ENCODE measurements around the gene KIAA0513. TPM values are rescaled to one million over a fixed set of nuclear protein-coding genes. Genes with fewer than 3 reads are reported as not detected.

KIAA0513 gene
- total RNA-seq, 1 experiment from 2014 or later: 8.7 TPM

- no peaks in the 10 kb centered on the region for H3K9me3 ChIP-seq (ENCODE audit: control insufficient read depth, insufficient read depth, low read depth, low read length)
- in situ Hi-C loops (cut with HindIII; ENCODE audit: low pct_unique_long_range_greater_than_20kb, low sequenced_read_pairs) (no loop called here), intact Hi-C loops (cut with micrococcal nuclease; ENCODE audit: unreplicated experiment) (no loop called here)
- H3K27me3 ChIP-seq (ENCODE audit: control insufficient read depth, insufficient read depth, low read length): no peaks in the 10 kb centered on the region
- H3K4me3 ChIP-seq (ENCODE audit: low read depth in 2 of 2, low read length in 2 of 2): no peak overlapping the region
- CTCF ChIA-PET: no interaction called here
- H3K27ac ChIP-seq (ENCODE audit: low read length): no peak overlapping the region
- no peak for TF ChIP-seq POLR2AphosphoS5 (IDR thresholded peaks at IDR 0.05; ENCODE audit: low read depth, low read length)
- no peak for TF ChIP-seq REST (IDR thresholded peaks at IDR 0.05; ENCODE audit: insufficient read depth in 1 of 2, low read depth in 2 of 2, low read length in 1 of 2)
- no peak for TF ChIP-seq TCF7L2 (IDR thresholded peaks at IDR 0.05; ENCODE audit: low read depth, low read length)
- TF ChIP-seq CTCF (IDR thresholded peaks at IDR 0.05): no peak
- TF ChIP-seq SIN3A (IDR thresholded peaks at IDR 0.05; ENCODE audit: borderline replicate concordance, insufficient read depth, low read depth, low read length): no peak
- POLR2A ChIA-PET: no interaction called here
- DNase-seq (ENCODE audit: low read depth, low spot score) (no peak), ATAC-seq (no peak)
- no peaks in the 10 kb centered on the region for H3K36me3 ChIP-seq (ENCODE audit: control insufficient read depth, insufficient read depth, low read length)
- peaks cover 27% of the 10 kb centered on the region for H3K4me1 ChIP-seq (ENCODE audit: control insufficient read depth, insufficient read depth, low read length)
- BruUV-seq (replicated peaks): no TSS peak
These were observed 114.5 kb downstream of the KIAA0513 start for GRCh38 chr16:85142129-85142513.

GRCh38 chr16:85142771-85143211 is 115.2 kb downstream of the KIAA0513 start:
- in situ Hi-C loops (cut with HindIII; ENCODE audit: low pct_unique_long_range_greater_than_20kb, low sequenced_read_pairs): no loop called here
- Histone ChIP-seq H3K27ac (ENCODE audit: low read length) (no peak overlapping the region), H3K9me3 (ENCODE audit: control insufficient read depth, insufficient read depth, low read depth, low read length) (no peaks in the 10 kb centered on the region), H3K36me3 (ENCODE audit: control insufficient read depth, insufficient read depth, low read length) (no peaks in the 10 kb centered on the region), H3K4me3 (ENCODE audit: low read depth in 2 of 2, low read length in 2 of 2) (no peak overlapping the region), H3K4me1 (ENCODE audit: control insufficient read depth, insufficient read depth, low read length) (peaks cover 32% of the 10 kb centered on the region), H3K27me3 (ENCODE audit: control insufficient read depth, insufficient read depth, low read length) (no peaks in the 10 kb centered on the region)
- ChIA-PET POLR2A (no interaction called here), CTCF (no interaction called here)
- ATAC-seq (no peak), DNase-seq (ENCODE audit: low read depth, low spot score) (no peak)
- intact Hi-C loops (cut with micrococcal nuclease; ENCODE audit: unreplicated experiment): no loop called here
- TF ChIP-seq SIN3A (IDR thresholded peaks at IDR 0.05; ENCODE audit: borderline replicate concordance, insufficient read depth, low read depth, low read length) (no peak), POLR2AphosphoS5 (IDR thresholded peaks at IDR 0.05; ENCODE audit: low read depth, low read length) (no peak), CTCF (IDR thresholded peaks at IDR 0.05) (no peak), REST (IDR thresholded peaks at IDR 0.05; ENCODE audit: insufficient read depth in 1 of 2, low read depth in 2 of 2, low read length in 1 of 2) (no peak), TCF7L2 (IDR thresholded peaks at IDR 0.05; ENCODE audit: low read depth, low read length) (no peak)
- no TSS peak for BruUV-seq (replicated peaks)

Other genes starting within 250 kb of the KIAA0513 start
- 12.9 TPM for gene CRISPLD2, start 207.8 kb upstream of the KIAA0513 start, total RNA-seq (2021; ENCODE audit: unreplicated experiment)
- gene ZDHHC7, start 16.3 kb upstream of the KIAA0513 start, total RNA-seq (2021; ENCODE audit: unreplicated experiment): 71.5 TPM
- not detected for gene CIBAR2, start 84.7 kb downstream of the KIAA0513 start, total RNA-seq (2021; ENCODE audit: unreplicated experiment)